Measurements from ENCODE around the gene USP14. TPM values are rescaled to one million over a fixed set of nuclear protein-coding genes. Genes with fewer than 3 reads are reported as not detected.
"Not testable (repeated sequence)": the region's sequence is repeated elsewhere in the genome, so short reads cannot be mapped to it uniquely, and the experiment has no call there.

Gene USP14
- total RNA-seq, 4 donors from 2014 or later = 21.8 to 42.8 (median 29.5) TPM

DNA sequence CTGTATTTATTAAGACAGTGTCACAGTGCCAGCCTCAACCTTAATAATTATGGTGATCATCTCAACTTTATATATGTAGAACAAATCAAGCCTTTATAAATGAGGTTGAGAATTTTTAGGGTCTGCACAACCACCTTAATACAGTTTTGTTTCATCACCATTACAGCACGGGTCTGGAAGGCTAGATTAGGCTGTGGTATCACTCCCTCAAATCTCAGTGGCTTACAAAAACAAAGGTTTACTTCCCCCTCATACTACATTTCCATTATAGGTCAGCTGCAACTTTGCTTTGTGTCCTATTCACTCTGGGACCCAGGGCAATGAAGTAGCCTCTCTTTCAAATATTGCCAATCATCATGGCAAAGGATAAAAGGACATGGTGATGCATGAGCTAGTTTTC, 23.3 kb upstream of the USP14 start:
- TF ChIP-seq, protein P1, sequence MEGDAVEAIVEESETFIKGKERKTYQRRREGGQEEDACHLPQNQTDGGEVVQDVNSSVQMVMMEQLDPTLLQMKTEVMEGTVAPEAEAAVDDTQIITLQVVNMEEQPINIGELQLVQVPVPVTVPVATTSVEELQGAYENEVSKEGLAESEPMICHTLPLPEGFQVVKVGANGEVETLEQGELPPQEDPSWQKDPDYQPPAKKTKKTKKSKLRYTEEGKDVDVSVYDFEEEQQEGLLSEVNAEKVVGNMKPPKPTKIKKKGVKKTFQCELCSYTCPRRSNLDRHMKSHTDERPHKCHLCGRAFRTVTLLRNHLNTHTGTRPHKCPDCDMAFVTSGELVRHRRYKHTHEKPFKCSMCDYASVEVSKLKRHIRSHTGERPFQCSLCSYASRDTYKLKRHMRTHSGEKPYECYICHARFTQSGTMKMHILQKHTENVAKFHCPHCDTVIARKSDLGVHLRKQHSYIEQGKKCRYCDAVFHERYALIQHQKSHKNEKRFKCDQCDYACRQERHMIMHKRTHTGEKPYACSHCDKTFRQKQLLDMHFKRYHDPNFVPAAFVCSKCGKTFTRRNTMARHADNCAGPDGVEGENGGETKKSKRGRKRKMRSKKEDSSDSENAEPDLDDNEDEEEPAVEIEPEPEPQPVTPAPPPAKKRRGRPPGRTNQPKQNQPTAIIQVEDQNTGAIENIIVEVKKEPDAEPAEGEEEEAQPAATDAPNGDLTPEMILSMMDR (IDR thresholded peaks at IDR 0.05) = no peak
- TF ChIP-seq EP300 (IDR thresholded peaks at IDR 0.05) = no peak
- no peak for TF ChIP-seq POLR2AphosphoS5 (IDR thresholded peaks at IDR 0.05)
- no peak for TF ChIP-seq POLR2A (IDR thresholded peaks at IDR 0.05; ENCODE audit: low read depth)
- WGBS = 45% methylated on average over 1 of the region's 1 CpG
- intact Hi-C loops (cut with DNase I) = no loop called here
- no peaks in the 10 kb centered on the region for H3K27me3 ChIP-seq
- H3K36me3 ChIP-seq = no peaks in the 10 kb centered on the region
- DNase-seq (ENCODE audit: extremely low spot score) = no peak
- no peaks in the 10 kb centered on the region for H3K4me1 ChIP-seq
- no peak overlapping the region for H3K27ac ChIP-seq (replicated peaks in 1 of 4)
- H3K9me3 ChIP-seq = peaks cover 0 to 3% (median 0%) of the 10 kb centered on the region in 4 donors
- H3K4me3 ChIP-seq = no peak overlapping the region

- DNase-seq (ENCODE audit: extremely low spot score) = no peak
- Histone ChIP-seq H3K9me3 (no peaks in the 10 kb centered on the region), H3K4me3 (no peak overlapping the region), H3K36me3 (no peaks in the 10 kb centered on the region), H3K4me1 (no peaks in the 10 kb centered on the region), H3K27me3 (no peaks in the 10 kb centered on the region), H3K27ac (replicated peaks in 1 of 4) (no peak overlapping the region)
- 70% methylated on average over 7 of the region's 7 CpGs for WGBS
- intact Hi-C loops (cut with DNase I) = no loop called here
- TF ChIP-seq, protein P1 (IDR thresholded peaks at IDR 0.05) = no peak
- TF ChIP-seq POLR2A (IDR thresholded peaks at IDR 0.05; ENCODE audit: low read depth) (no peak), EP300 (IDR thresholded peaks at IDR 0.05) (no peak), POLR2AphosphoS5 (IDR thresholded peaks at IDR 0.05) (no peak)
Observed at GRCh38 chr18:136433-136832, 21.9 kb upstream of the USP14 start.

DNA sequence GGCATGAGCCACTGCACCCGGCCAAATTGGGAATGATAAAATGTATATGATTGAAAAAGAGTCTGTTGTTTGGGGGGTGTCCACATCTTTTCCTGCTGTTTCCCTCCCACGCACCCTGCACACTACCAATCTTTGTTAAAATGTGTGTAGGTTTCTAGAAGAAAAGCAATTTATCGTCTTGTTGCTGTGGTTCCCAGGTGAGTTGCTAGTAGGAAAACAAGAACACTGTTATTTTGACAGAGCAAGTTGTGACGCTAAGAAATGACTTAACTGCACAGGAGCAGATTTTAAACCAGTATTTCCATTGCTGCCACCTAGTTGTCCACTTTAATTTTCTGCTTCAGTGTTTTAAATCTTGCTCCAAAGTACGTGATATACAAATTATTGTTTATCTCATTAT, 21.0 kb upstream of the USP14 start:
- Histone ChIP-seq H3K9me3 (no peaks in the 10 kb centered on the region), H3K27ac (replicated peaks in 1 of 4) (no peak overlapping the region), H3K27me3 (no peaks in the 10 kb centered on the region), H3K4me3 (no peak overlapping the region), H3K4me1 (no peaks in the 10 kb centered on the region), H3K36me3 (no peaks in the 10 kb centered on the region)
- intact Hi-C loops (cut with DNase I) = no loop called here
- DNase-seq (ENCODE audit: extremely low spot score) = no peak
- WGBS = 83% methylated on average over 5 of the region's 5 CpGs
- TF ChIP-seq EP300 (IDR thresholded peaks at IDR 0.05) (no peak), POLR2A (IDR thresholded peaks at IDR 0.05; ENCODE audit: low read depth) (no peak), POLR2AphosphoS5 (IDR thresholded peaks at IDR 0.05) (no peak)
- TF ChIP-seq, protein P1 (IDR thresholded peaks at IDR 0.05) = no peak

DNA sequence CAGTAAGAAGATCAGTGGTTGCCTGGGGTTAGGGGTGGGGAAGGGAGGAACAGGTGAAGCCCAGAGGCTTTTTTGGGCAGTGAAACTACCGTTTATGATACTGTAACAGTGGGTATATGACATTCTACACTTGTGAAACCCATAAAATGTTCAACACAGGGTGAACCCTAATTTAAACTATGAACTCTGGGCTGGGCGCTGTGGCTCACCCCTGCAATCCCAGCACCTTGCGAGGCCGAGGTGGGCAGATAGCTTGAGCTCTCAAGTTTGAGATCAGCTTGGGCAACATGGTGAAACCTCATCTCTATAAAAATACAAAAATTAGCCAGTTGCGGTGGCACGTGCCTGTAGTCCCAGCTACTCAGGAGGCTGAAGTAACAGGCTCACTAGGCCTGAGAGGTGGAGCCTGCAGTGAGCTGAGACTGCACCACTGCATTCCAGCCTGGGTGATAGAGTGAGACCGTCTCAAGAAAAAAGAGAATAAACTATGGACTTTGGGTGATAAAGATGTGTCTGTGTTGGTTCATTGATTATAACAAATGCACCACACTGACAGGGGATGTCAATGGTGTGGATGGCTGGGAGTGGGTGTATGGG, 17.6 kb upstream of the USP14 start:
- DNase-seq (ENCODE audit: extremely low spot score) = no peak
- H3K27me3 ChIP-seq = peaks cover 0 to 10% (median 0%) of the 10 kb centered on the region in 4 donors
- no peak overlapping the region for H3K4me3 ChIP-seq
- no peaks in the 10 kb centered on the region for H3K9me3 ChIP-seq
- H3K36me3 ChIP-seq = no peaks in the 10 kb centered on the region
- H3K4me1 ChIP-seq = no peaks in the 10 kb centered on the region
- intact Hi-C loops (cut with DNase I) = no loop called here
- TF ChIP-seq, protein P1 (IDR thresholded peaks at IDR 0.05) = no peak
- TF ChIP-seq POLR2AphosphoS5 (IDR thresholded peaks at IDR 0.05) (no peak), POLR2A (IDR thresholded peaks at IDR 0.05; ENCODE audit: low read depth) (no peak), EP300 (IDR thresholded peaks at IDR 0.05) (no peak)
- 79% methylated on average over 7 of the region's 7 CpGs for WGBS
- H3K27ac ChIP-seq (replicated peaks in 1 of 4) = no peak overlapping the region

DNA sequence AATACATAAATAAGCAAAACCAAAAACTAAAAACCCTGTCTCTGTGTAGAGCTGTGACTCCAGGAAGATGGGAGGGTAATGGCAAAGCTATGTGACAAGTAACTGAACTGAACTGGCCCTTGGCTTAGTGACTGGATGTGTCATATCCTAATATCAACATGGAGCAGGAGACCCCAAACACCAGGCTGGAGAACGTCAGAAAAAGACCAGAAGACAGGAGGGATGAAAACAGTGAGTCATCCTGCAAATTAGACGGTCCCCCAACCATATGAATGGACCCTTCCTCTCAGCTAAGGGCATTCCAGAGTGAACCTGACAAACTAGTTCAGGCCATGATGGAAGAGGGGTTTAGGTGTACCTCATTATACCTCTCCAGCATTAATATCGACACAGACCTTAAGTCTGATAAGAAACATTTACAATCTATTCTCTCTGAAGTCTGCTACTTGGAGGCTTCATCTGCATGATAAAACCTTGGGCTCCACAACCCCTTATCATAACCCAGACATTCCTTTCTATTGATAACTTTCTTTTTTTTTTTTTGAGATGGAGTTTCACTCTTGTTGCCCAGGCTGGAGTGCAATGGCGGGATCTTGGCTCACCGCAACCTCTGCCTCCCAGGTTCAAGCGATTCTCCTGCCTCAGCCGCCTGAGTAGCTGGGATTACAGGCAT, 15.6 kb upstream of the USP14 start:
- H3K9me3 ChIP-seq; H3K4me1 ChIP-seq; H3K4me3 ChIP-seq; H3K27ac ChIP-seq (replicated peaks in 1 of 4); intact Hi-C loops (cut with DNase I); H3K27me3 ChIP-seq; H3K36me3 ChIP-seq; DNase-seq (ENCODE audit: extremely low spot score): not testable (repeated sequence)
- 81% methylated on average over 7 of the region's 7 CpGs for WGBS

Measured in esophagus muscularis mucosa (tissue), 4 donors.